Measurements from ENCODE around the gene CD207. TPM values are rescaled to one million over a fixed set of nuclear protein-coding genes. Genes with fewer than 3 reads are reported as not detected.

CD207 gene
- total RNA-seq, 4 donors from 2014 or later, result 0.39 to 0.92 TPM; not detected in 2

DNA sequence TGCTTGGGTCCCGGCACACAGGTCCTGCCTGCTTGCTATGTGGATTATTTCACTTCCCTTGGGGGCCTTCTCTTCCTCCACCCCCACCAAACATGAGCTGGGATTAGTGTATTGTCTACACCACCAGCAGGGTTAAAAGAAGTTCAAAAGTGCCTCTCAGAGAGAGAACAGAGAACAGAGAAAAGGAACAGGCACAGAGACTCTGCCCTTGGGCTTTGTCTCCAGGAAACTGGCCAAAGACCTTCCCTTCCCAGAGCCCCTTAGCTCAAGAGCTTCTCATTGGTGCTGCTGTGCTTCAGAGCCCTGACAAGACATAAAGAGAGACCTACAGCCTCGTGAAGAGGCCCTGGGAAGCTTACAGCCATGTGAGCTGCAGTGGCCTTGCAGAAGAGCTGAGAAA, 38.1 kb downstream of the CD207 start:
- Histone ChIP-seq H3K4me3 (no peak overlapping the region), H3K36me3 (no peaks in the 10 kb centered on the region), H3K4me1 (no peaks in the 10 kb centered on the region), H3K27ac (no peak overlapping the region), H3K9me3 (peaks cover 0 to 31% (median 0%) of the 10 kb centered on the region in 3 donors), H3K27me3 (peaks cover 40% of the 10 kb centered on the region)
- no peak for ATAC-seq
- TF ChIP-seq, protein P1, sequence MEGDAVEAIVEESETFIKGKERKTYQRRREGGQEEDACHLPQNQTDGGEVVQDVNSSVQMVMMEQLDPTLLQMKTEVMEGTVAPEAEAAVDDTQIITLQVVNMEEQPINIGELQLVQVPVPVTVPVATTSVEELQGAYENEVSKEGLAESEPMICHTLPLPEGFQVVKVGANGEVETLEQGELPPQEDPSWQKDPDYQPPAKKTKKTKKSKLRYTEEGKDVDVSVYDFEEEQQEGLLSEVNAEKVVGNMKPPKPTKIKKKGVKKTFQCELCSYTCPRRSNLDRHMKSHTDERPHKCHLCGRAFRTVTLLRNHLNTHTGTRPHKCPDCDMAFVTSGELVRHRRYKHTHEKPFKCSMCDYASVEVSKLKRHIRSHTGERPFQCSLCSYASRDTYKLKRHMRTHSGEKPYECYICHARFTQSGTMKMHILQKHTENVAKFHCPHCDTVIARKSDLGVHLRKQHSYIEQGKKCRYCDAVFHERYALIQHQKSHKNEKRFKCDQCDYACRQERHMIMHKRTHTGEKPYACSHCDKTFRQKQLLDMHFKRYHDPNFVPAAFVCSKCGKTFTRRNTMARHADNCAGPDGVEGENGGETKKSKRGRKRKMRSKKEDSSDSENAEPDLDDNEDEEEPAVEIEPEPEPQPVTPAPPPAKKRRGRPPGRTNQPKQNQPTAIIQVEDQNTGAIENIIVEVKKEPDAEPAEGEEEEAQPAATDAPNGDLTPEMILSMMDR (IDR thresholded peaks at IDR 0.05), result no peak
- TF ChIP-seq EP300 (IDR thresholded peaks at IDR 0.05) (no peak), POLR2A (IDR thresholded peaks at IDR 0.05) (no peak), POLR2AphosphoS5 (IDR thresholded peaks at IDR 0.05) (no peak)
- 57% methylated on average over 2 of the region's 2 CpGs; no CpG with 5 or more reads in 1 of the 2 donors for WGBS, 2 donors (ENCODE audit: low coverage in 1 of 2)

DNA sequence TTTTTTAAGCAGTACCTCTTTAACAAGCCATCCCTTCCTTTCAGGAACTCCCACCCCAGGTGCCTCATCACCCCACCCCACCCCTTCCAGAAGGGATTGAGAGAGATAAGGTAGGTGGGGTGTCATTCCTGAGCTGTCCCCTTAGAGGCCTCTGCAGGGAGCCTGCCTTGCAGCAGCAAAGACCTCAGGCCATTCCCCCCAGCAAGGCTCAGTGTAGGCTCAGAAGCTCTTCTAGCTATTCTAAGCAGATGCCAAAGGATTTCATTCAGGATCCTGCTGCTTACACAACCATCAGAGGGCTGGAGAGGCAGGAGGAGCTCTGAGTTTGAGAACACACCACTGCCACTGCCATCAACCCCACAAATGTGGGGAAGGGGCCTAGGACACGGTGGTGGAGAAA, 39.4 kb downstream of the CD207 start:
- peaks cover 47% of the 10 kb centered on the region for H3K27me3 ChIP-seq
- no peaks in the 10 kb centered on the region for H3K36me3 ChIP-seq
- H3K4me3 ChIP-seq, result no peak overlapping the region
- TF ChIP-seq, protein P1 (IDR thresholded peaks at IDR 0.05), result no peak
- TF ChIP-seq EP300 (IDR thresholded peaks at IDR 0.05) (no peak), POLR2A (IDR thresholded peaks at IDR 0.05) (no peak), POLR2AphosphoS5 (IDR thresholded peaks at IDR 0.05) (no peak)
- no peak for ATAC-seq
- peaks cover 0 to 26% (median 0%) of the 10 kb centered on the region in 3 donors for H3K9me3 ChIP-seq
- no CpG with 5 or more reads among the region's 1 CpG for WGBS, 2 donors (ENCODE audit: low coverage in 1 of 2)
- no peaks in the 10 kb centered on the region for H3K4me1 ChIP-seq
- H3K27ac ChIP-seq, result no peak overlapping the region

DNA sequence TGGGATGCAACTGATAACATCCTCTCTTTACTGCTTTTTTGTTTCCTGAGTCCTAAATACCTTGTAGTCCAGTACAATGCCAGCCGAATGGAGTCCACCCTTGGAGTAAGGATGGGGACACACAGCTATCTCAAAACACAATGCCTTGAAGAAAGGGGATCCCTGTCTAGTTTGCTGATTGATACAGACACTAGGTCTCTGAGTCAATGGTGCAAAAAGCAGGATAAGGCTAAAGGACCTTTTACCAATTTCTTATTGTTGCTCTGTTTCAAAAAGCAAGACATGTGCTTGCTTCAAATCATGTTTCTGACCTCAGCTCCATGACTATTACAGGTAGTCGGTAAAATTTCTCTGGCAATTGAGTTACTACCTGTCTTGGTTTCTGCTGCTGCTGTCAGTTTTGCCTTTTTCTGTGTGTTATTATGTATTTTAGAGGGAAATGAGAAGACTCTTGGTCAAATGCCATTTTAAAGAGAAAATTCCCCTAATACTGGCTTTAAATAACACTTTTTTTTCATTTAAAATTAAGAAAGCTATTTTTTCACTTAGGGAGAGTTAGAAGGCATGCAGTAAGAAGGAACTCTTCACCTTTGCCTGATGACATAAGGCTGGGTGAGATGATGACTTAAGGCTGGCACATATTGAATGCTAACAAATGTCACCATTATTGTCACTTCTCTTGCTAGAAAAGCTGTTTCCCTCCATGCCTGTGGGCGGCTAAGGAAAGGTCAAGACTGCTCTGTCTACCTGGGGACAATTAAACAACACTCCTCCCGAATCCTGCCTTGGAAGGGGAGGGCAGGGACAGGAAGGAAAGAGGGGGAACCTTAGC, 40.2 kb downstream of the CD207 start:
- ATAC-seq, result no peak
- Histone ChIP-seq H3K27me3 (peaks cover 50% of the 10 kb centered on the region), H3K4me3 (no peak overlapping the region), H3K36me3 (no peaks in the 10 kb centered on the region), H3K9me3 (peaks cover 0 to 17% (median 0%) of the 10 kb centered on the region in 3 donors), H3K27ac (no peak overlapping the region), H3K4me1 (peaks cover 0 to 5% (median under 1%) of the 10 kb centered on the region in 3 donors)
- 59 to 100% methylated on average over 1 to 4 of the region's 4 CpGs for WGBS, 2 donors (ENCODE audit: low coverage in 1 of 2)
- TF ChIP-seq EP300 (IDR thresholded peaks at IDR 0.05), result no peak
- TF ChIP-seq, protein P1 (IDR thresholded peaks at IDR 0.05), result no peak
- no peak for TF ChIP-seq POLR2A (IDR thresholded peaks at IDR 0.05)
- no peak for TF ChIP-seq POLR2AphosphoS5 (IDR thresholded peaks at IDR 0.05)

DNA sequence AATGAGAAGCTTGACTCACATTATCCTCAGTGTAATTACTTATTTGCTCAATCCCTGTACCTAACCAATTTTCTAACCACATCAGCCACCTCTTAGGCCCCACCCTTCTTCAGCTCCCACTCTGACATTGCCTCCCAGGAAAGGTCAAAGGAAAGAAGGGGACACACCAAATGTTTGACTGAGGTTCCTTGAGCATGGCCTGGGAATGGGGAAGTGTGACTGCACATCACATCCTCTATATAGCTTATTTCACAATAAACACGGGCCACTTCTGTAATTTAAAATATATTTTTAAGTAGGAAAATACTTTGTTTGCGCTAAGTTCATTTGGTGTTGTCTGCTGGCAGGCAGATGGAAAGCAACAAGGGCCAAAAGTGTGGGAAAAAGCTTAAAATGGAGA, 42.2 kb downstream of the CD207 start:
- Histone ChIP-seq H3K9me3 (no peaks in the 10 kb centered on the region), H3K27ac (no peak overlapping the region), H3K4me3 (no peak overlapping the region), H3K4me1 (peaks cover 0 to 15% (median 11%) of the 10 kb centered on the region in 3 donors), H3K36me3 (no peaks in the 10 kb centered on the region), H3K27me3 (peaks cover 70% of the 10 kb centered on the region)
- no peak for ATAC-seq
- no peak for TF ChIP-seq EP300 (IDR thresholded peaks at IDR 0.05)
- no peak for TF ChIP-seq POLR2A (IDR thresholded peaks at IDR 0.05)
- TF ChIP-seq, protein P1 (IDR thresholded peaks at IDR 0.05), result no peak
- TF ChIP-seq POLR2AphosphoS5 (IDR thresholded peaks at IDR 0.05), result no peak
- WGBS, 2 donors (ENCODE audit: low coverage in 1 of 2), result 82 to 92% methylated on average over 2 of the region's 2 CpGs

Data from gastroesophageal sphincter (tissue), 4 donors.